ENCODE measurements around the gene MAN2A1. TPM values are rescaled to one million over a fixed set of nuclear protein-coding genes. Genes with fewer than 3 reads are reported as not detected.

Gene MAN2A1
- polyA plus RNA-seq, 1 donor (not counting 4 experiments of a cell fraction or from before 2014, with no cell fraction given), result 63.8 TPM

- Histone ChIP-seq H3K9ac (ENCODE audit: control insufficient read depth, extremely low read depth, insufficient read depth, low read length) (no peak overlapping the region), H3K27me3 (ENCODE audit: control insufficient read depth, extremely low read depth, insufficient read depth, low read length) (no peaks in the 10 kb centered on the region), H3K9me3 (ENCODE audit: control insufficient read depth, low read depth, low read length) (no peaks in the 10 kb centered on the region), H4K20me1 (ENCODE audit: control insufficient read depth, extremely low read depth, insufficient read depth, low read length) (no peaks in the 10 kb centered on the region), H3K4me1 (ENCODE audit: control insufficient read depth, extremely low read depth, insufficient read depth, low read length) (no peaks in the 10 kb centered on the region), H3K79me2 (ENCODE audit: control insufficient read depth, insufficient read depth, low read length) (no peaks in the 10 kb centered on the region), H3K4me2 (ENCODE audit: control insufficient read depth, extremely low read depth, insufficient read depth, low read depth, low read length) (no peak overlapping the region), H2AFZ (ENCODE audit: control insufficient read depth, low read length) (no peak overlapping the region), H3K9me1 (ENCODE audit: control insufficient read depth, extremely low read depth, insufficient read depth, low read length) (no peaks in the 10 kb centered on the region), H3K4me3 (ENCODE audit: control insufficient read depth in 2 of 3, extremely low read depth in 1 of 3, insufficient read depth in 2 of 3, low read depth in 1 of 3, low read length in 3 of 3) (no peak overlapping the region), H3K36me3 (ENCODE audit: control insufficient read depth in 2 of 2, extremely low read depth in 1 of 2, insufficient read depth in 2 of 2, low read length in 2 of 2) (peaks cover 9 to 12% of the 10 kb centered on the region in 2 experiments), H3K27ac (ENCODE audit: control insufficient read depth, insufficient read depth, low read length) (no peak overlapping the region)
- peak; percentile 44 for FAIRE-seq
- no peak for TF ChIP-seq EZH2 (IDR thresholded peaks at IDR 0.05; ENCODE audit: low read length)
- TF ChIP-seq, protein P1, sequence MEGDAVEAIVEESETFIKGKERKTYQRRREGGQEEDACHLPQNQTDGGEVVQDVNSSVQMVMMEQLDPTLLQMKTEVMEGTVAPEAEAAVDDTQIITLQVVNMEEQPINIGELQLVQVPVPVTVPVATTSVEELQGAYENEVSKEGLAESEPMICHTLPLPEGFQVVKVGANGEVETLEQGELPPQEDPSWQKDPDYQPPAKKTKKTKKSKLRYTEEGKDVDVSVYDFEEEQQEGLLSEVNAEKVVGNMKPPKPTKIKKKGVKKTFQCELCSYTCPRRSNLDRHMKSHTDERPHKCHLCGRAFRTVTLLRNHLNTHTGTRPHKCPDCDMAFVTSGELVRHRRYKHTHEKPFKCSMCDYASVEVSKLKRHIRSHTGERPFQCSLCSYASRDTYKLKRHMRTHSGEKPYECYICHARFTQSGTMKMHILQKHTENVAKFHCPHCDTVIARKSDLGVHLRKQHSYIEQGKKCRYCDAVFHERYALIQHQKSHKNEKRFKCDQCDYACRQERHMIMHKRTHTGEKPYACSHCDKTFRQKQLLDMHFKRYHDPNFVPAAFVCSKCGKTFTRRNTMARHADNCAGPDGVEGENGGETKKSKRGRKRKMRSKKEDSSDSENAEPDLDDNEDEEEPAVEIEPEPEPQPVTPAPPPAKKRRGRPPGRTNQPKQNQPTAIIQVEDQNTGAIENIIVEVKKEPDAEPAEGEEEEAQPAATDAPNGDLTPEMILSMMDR (optimal IDR thresholded peaks at IDR 0.05 in 1 of 3, IDR thresholded peaks at IDR 0.05 in 1 of 3, conservative IDR thresholded peaks at IDR 0.05 in 1 of 3; ENCODE audit: extremely low read depth in 1 of 3, insufficient read depth in 2 of 3, low read length in 3 of 3), result no peak
- DNase-seq (ENCODE audit: low read depth, low spot score), result no peak
- dilution Hi-C loops (cut with MboI; ENCODE audit: extremely low pct_ligation_motif_present, low sequenced_read_pairs), result no loop called here
These were observed 169.8 kb downstream of the MAN2A1 start for GRCh38 chr5:109859537-109859936.

GRCh38 chr5:109862301-109862700 is 172.6 kb downstream of the MAN2A1 start:
- H3K27me3 ChIP-seq (ENCODE audit: control insufficient read depth, extremely low read depth, insufficient read depth, low read length), result no peaks in the 10 kb centered on the region
- dilution Hi-C loops (cut with MboI; ENCODE audit: extremely low pct_ligation_motif_present, low sequenced_read_pairs), result no loop called here
- H3K4me1 ChIP-seq (ENCODE audit: control insufficient read depth, extremely low read depth, insufficient read depth, low read length), result peaks cover 13% of the 10 kb centered on the region
- no peak overlapping the region for H3K9ac ChIP-seq (ENCODE audit: control insufficient read depth, extremely low read depth, insufficient read depth, low read length)
- no peak overlapping the region for H3K4me3 ChIP-seq (ENCODE audit: control insufficient read depth in 2 of 3, extremely low read depth in 1 of 3, insufficient read depth in 2 of 3, low read depth in 1 of 3, low read length in 3 of 3)
- H2AFZ ChIP-seq (ENCODE audit: control insufficient read depth, low read length), result no peak overlapping the region
- DNase-seq (ENCODE audit: low read depth, low spot score) (no peak), FAIRE-seq (no peak)
- no peak overlapping the region for H3K4me2 ChIP-seq (ENCODE audit: control insufficient read depth, extremely low read depth, insufficient read depth, low read depth, low read length)
- H3K27ac ChIP-seq (ENCODE audit: control insufficient read depth, insufficient read depth, low read length), result no peak overlapping the region
- no peaks in the 10 kb centered on the region for H4K20me1 ChIP-seq (ENCODE audit: control insufficient read depth, extremely low read depth, insufficient read depth, low read length)
- H3K9me1 ChIP-seq (ENCODE audit: control insufficient read depth, extremely low read depth, insufficient read depth, low read length), result peaks cover 4% of the 10 kb centered on the region
- H3K9me3 ChIP-seq (ENCODE audit: control insufficient read depth, low read depth, low read length), result no peaks in the 10 kb centered on the region
- peaks cover 9 to 24% of the 10 kb centered on the region in 2 experiments for H3K36me3 ChIP-seq (ENCODE audit: control insufficient read depth in 2 of 2, extremely low read depth in 1 of 2, insufficient read depth in 2 of 2, low read length in 2 of 2)
- no peak for TF ChIP-seq EZH2 (IDR thresholded peaks at IDR 0.05; ENCODE audit: low read length)
- TF ChIP-seq, protein P1 (optimal IDR thresholded peaks at IDR 0.05 in 1 of 3, IDR thresholded peaks at IDR 0.05 in 1 of 3, conservative IDR thresholded peaks at IDR 0.05 in 1 of 3; ENCODE audit: extremely low read depth in 1 of 3, insufficient read depth in 2 of 3, low read length in 3 of 3), result no peak
- H3K79me2 ChIP-seq (ENCODE audit: control insufficient read depth, insufficient read depth, low read length), result no peaks in the 10 kb centered on the region

Data from keratinocyte (primary cell).